HepG2 (cell line): ENCODE results near the gene PPP4R4. TPM values are rescaled to one million over a fixed set of nuclear protein-coding genes. Genes with fewer than 3 reads are reported as not detected.
A peak's percentile ranks its signal among the peaks of the same experiment; 100 is the strongest.

Experiments used
- ATAC-seq: fragments of 200-7000 bp; cut with Tn5 transposase; 3 replicates; pipeline ENCODE4 v1.9.1; 2020; ENCODE audit warnings: mild to moderate bottlenecking, moderate library complexity
- BruUV-seq: library from RNA; stranded (reverse); fragments of 400-500 nt; replicated peaks from 2 replicates; lab custom pipeline; 2021; lab: Mats Ljungman, UMichigan
- CTCF ChIA-PET: fragments of 300-600 bp; formaldehyde crosslinking; extraction: SDS; loops from one replicate; lab custom pipeline; 2021; ENCODE audit warnings: low total read pairs, inconsistent platforms, low intra/inter-chr PET ratio; lab: Yijun Ruan, JAX
- POLR2A ChIA-PET: fragments of 350-600 bp; sonication (Branson Sonifier 250); formaldehyde crosslinking; loops from one replicate; lab custom pipeline; 2020; ENCODE audit warnings: antibody characterized with exemption, inconsistent platforms; lab: Yijun Ruan, JAX
- DNase-seq: peaks from one replicate; pipeline ENCODE4 v3.0.0-alpha.2; 2015; ENCODE audit warnings: low spot score
- FAIRE-seq: peaks from 3 replicates; lab custom pipeline; 2011; peaks lifted over from hg19 to GRCh38; lab: Jason Lieb, UNC
- H2AFZ ChIP-seq: one replicate; pipeline ENCODE4 v1.6.1; 2011; ENCODE audit warnings: low read length, inconsistent platforms
- H3K27ac ChIP-seq: fragments of 300-600 bp; 3 replicates; pipeline ENCODE4 v1.8.0; 2011; ENCODE audit warnings: mixed run types, mild to moderate bottlenecking, mixed read lengths, low read length, inconsistent platforms; ENCODE audit not compliant: insufficient read depth; ENCODE audit errors: extremely low read length
- H3K27me3 ChIP-seq, 2 experiments: fragments of 200-600 bp in 1 of 2; 2 replicates in 1 of 2; 3 replicates in 1 of 2; pipeline versions ENCODE4 v1.6.0 to v1.8.0; 2011; ENCODE audit warnings: low read length in 2 of 2, mild to moderate bottlenecking in 2 of 2, moderate library complexity in 2 of 2, inconsistent platforms in 1 of 2; ENCODE audit not compliant: insufficient read depth in 2 of 2, control insufficient read depth in 1 of 2
- H3K36me3 ChIP-seq, 2 experiments: fragments of 200-600 bp in 1 of 2; replicated peaks in 1 of 2; 2 replicates in 1 of 2; 3 replicates in 1 of 2; pipeline versions ENCODE4 v1.5.1 to v1.8.0; 2011; ENCODE audit warnings: low read length in 2 of 2, inconsistent platforms in 1 of 2; ENCODE audit not compliant: insufficient read depth in 2 of 2, control insufficient read depth in 1 of 2
- H3K4me1 ChIP-seq: 2 replicates; pipeline ENCODE4 v1.5.1; 2012; ENCODE audit warnings: low read length, inconsistent platforms; ENCODE audit not compliant: insufficient read depth
- H3K4me2 ChIP-seq: 2 replicates; pipeline ENCODE4 v1.6.0; 2011; ENCODE audit warnings: low read depth, low read length, inconsistent platforms
- H3K4me3 ChIP-seq, 3 experiments: fragments of 200-600 bp in 1 of 3; sonication (generic), shearing (Covaris generic) in 1 of 3; replicated peaks in 1 of 3; 2 replicates each; pipeline ENCODE4 v1.5.1; 2011 to 2016; ENCODE audit warnings: low read length in 3 of 3, inconsistent platforms in 2 of 3, low read depth in 2 of 3, mild to moderate bottlenecking in 2 of 3, control low read depth in 1 of 3, mixed read lengths in 1 of 3; ENCODE audit not compliant: insufficient read depth in 1 of 3
- H3K79me2 ChIP-seq: one replicate; pipeline ENCODE4 v1.6.1; 2011; ENCODE audit warnings: low read length, inconsistent platforms; ENCODE audit not compliant: insufficient read depth
- H3K9ac ChIP-seq: 2 replicates; pipeline ENCODE4 v1.6.0; 2011; ENCODE audit warnings: mild to moderate bottlenecking, low read depth, low read length, inconsistent platforms; ENCODE audit not compliant: insufficient read depth
- H3K9me3 ChIP-seq: 2 replicates; pipeline ENCODE4 v1.5.1; 2012; ENCODE audit warnings: mild to moderate bottlenecking, low read length
- H4K20me1 ChIP-seq: 2 replicates; pipeline ENCODE4 v1.6.0; 2011; ENCODE audit warnings: inconsistent platforms, mild to moderate bottlenecking, low read length, moderate library complexity; ENCODE audit not compliant: insufficient read depth
- AGO2 ChIP-seq: fragments of 200-400 bp; formaldehyde crosslinking; optimal IDR thresholded peaks from 2 replicates; pipeline ENCODE3; 2017; ENCODE audit warnings: mild to moderate bottlenecking, low read depth, low read length, moderate library complexity
- MTF1 ChIP-seq: sonication (generic); formaldehyde crosslinking; IDR thresholded peaks from 2 replicates; pipeline ENCODE4 v1.5.0; 2020; ENCODE audit warnings: missing genetic modification reagents
- ZNF687 ChIP-seq: sonication (generic); formaldehyde crosslinking; IDR thresholded peaks from 2 replicates; pipeline ENCODE4 v1.5.1; 2020; ENCODE audit warnings: mild to moderate bottlenecking, missing genetic modification reagents, moderate library complexity
- WGBS: methylation state at CpG from one replicate; pipeline ENCODE4 v1.1.6; 2017; ENCODE audit warnings: low lambda C conversion rate; 5-methylcytosine and 5-hydroxymethylcytosine counted together
- in situ Hi-C: cut with HindIII; loops from 2 replicates; pipeline ENCODE4 v1.10.0; 2017; ENCODE audit warnings: low pct_unique_long_range_greater_than_20kb; ENCODE audit not compliant: extremely low pct_ligation_motif_present
- intact Hi-C: fragments of 100-400 bp; cut with micrococcal nuclease; formaldehyde crosslinking; loops from one replicate; pipeline ENCODE4 v1.10.0; 2022; ENCODE audit not compliant: unreplicated experiment
- polyA plus RNA-seq, 8 experiments: library from polyadenylated mRNA; depleted of rRNA in 3 of 8; stranded (reverse) in 7 of 8; unstranded in 1 of 8; fragments of >200 nt; fragmentation: Illumina TruSeq in 4 of 8; extraction: Trizol in 4 of 8; gene quantifications; 2 replicates each; pipeline versions ENCODE4 v1.2.1 to v1.2.3, GENCODE V29; 2011 to 2016; ENCODE audit warnings: low read depth in 4 of 8, missing spikeins in 1 of 8, mixed read lengths in 1 of 8; ENCODE audit not compliant: insufficient read depth in 1 of 8
- total RNA-seq, 5 experiments: library from RNA; depleted of rRNA; stranded (reverse); fragments of >200 nt; fragmentation: Illumina TruSeq; extraction: Trizol; gene quantifications; 2 replicates each; pipeline ENCODE4 v1.2.3, GENCODE V29; 2016; ENCODE audit warnings: low read depth in 1 of 5

Gene PPP4R4
- total and polyA plus RNA-seq, 2 of the 13 experiments (the other 11 are each of a cell fraction or from before 2014, with no cell fraction given): 9.5 to 19.8 TPM

- peak overlapping the region; percentile 16 for H3K4me2 ChIP-seq
- peaks cover 27% of the 10 kb centered on the region for H3K79me2 ChIP-seq
- H3K9me3 ChIP-seq: no peaks in the 10 kb centered on the region
- no TSS peak for BruUV-seq
- ATAC-seq: no peak
- H3K4me1 ChIP-seq: peaks cover 81% of the 10 kb centered on the region
- H2AFZ ChIP-seq: no peak overlapping the region
- H4K20me1 ChIP-seq: no peaks in the 10 kb centered on the region
- 93% methylated on average over 6 of the region's 8 CpGs for WGBS
- CTCF ChIA-PET: no interaction called here
- no peak overlapping the region for H3K9ac ChIP-seq
- FAIRE-seq: no peak
- peaks cover 6 to 7% of the 10 kb centered on the region in 2 experiments; a peak in 4 of 5 replicates for H3K36me3 ChIP-seq
- intact Hi-C loops: loop anchor here (5.0 kb wide), 1 partner anchor 153 kb away; no protein-coding TSS in a partner anchor
- H3K27ac ChIP-seq: peak overlapping the region; percentile 97
- no peak overlapping the region for H3K4me3 ChIP-seq
- H3K27me3 ChIP-seq: no peaks in the 10 kb centered on the region; a peak in 1 of 5 replicates
- in situ Hi-C loops: no loop called here
- TF ChIP-seq ZNF687 (CRISPR knock-in tag) (peak; percentile 33; the same call in 1 of the 2 replicates), AGO2 (peak; percentile 44), MTF1 (no peak)
- POLR2A ChIA-PET: interaction anchor here (4.9 kb wide), 1 partner anchor 13 kb away, joined by 122 read pairs; no protein-coding TSS in a partner anchor
- no peak for DNase-seq
Observed at GRCh38 chr14:94290197-94290596, 116.1 kb downstream of the PPP4R4 start.
